WTC11 (cell line): ENCODE results near the gene TDRD10. TPM values are rescaled to one million over a fixed set of nuclear protein-coding genes. Genes with fewer than 3 reads are reported as not detected.

Experiments
- ATAC-seq: fragments of 200-7000 bp; cut with Tn5 transposase; 2 replicates; pipeline ENCODE4 v1.10.0; 2021; ENCODE audit warnings: mild to moderate bottlenecking, moderate library complexity
- CTCF ChIA-PET: fragments of 300-600 bp; sonication (Branson Sonifier 250); formaldehyde crosslinking; loops from one replicate; lab custom pipeline; 2021; ENCODE audit warnings: antibody characterized with exemption; lab: Charles Lee
- POLR2A ChIA-PET: fragments of 350-600 bp; sonication (Branson Sonifier 250); formaldehyde crosslinking; loops from one replicate; lab custom pipeline; 2021; ENCODE audit warnings: antibody characterized with exemption; lab: Charles Lee
- DNase-seq: peaks from one replicate; pipeline ENCODE4 v3.0.0; 2021; ENCODE audit warnings: low spot score
- H3K27ac Mint-ChIP-seq: 2 replicates; pipeline ENCODE4 v1.8.0; 2021; ENCODE audit warnings: mixed read lengths
- H3K27me3 Mint-ChIP-seq: 2 replicates; pipeline ENCODE4 v1.8.0; 2021; ENCODE audit warnings: low read depth, mild to moderate bottlenecking, moderate library complexity, mixed read lengths
- H3K36me3 Mint-ChIP-seq: 2 replicates; pipeline ENCODE4 v1.8.0; 2021; ENCODE audit warnings: mixed read lengths
- H3K4me1 Mint-ChIP-seq: 2 replicates; pipeline ENCODE4 v1.8.0; 2022; ENCODE audit warnings: mixed read lengths
- H3K4me3 Mint-ChIP-seq: 2 replicates; pipeline ENCODE4 v1.8.0; 2021; ENCODE audit warnings: mild to moderate bottlenecking, moderate library complexity, mixed read lengths
- H3K9me3 Mint-ChIP-seq: 2 replicates; pipeline ENCODE4 v1.8.0; 2021; ENCODE audit warnings: mixed read lengths
- ATF6 ChIP-seq: sonication (generic); formaldehyde crosslinking; IDR thresholded peaks from 2 replicates; pipeline ENCODE4 v1.8.1; 2023; ENCODE audit warnings: mild to moderate bottlenecking, missing genetic modification reagents
- CDX4 ChIP-seq: fragments of 250-450 bp; sonication (Bioruptor Pico); IDR thresholded peaks from 2 replicates; pipeline ENCODE4 v1.9.0; 2021; ENCODE audit warnings: moderate library complexity, mild to moderate bottlenecking, inconsistent platforms, borderline replicate concordance
- CREM ChIP-seq: sonication (generic); formaldehyde crosslinking; IDR thresholded peaks from 2 replicates; pipeline ENCODE4 v1.8.1; 2022; ENCODE audit warnings: mild to moderate bottlenecking, missing genetic modification reagents, moderate library complexity
- ELF4 ChIP-seq: sonication (generic); formaldehyde crosslinking; IDR thresholded peaks from 2 replicates; pipeline ENCODE4 v1.8.1; 2022; ENCODE audit warnings: low read depth, mild to moderate bottlenecking, moderate library complexity, missing genetic modification reagents
- ESRRA ChIP-seq: sonication (generic); formaldehyde crosslinking; IDR thresholded peaks from 2 replicates; pipeline ENCODE4 v1.8.1; 2022; ENCODE audit warnings: mild to moderate bottlenecking, missing genetic modification reagents, borderline replicate concordance
- FOXP4 ChIP-seq: sonication (generic); formaldehyde crosslinking; IDR thresholded peaks from 2 replicates; pipeline ENCODE4 v1.8.0; 2022; ENCODE audit warnings: mild to moderate bottlenecking, missing genetic modification reagents
- IRF2 ChIP-seq: sonication (generic); formaldehyde crosslinking; IDR thresholded peaks from 2 replicates; pipeline ENCODE4 v1.8.0; 2022; ENCODE audit warnings: low read depth, missing genetic modification reagents, borderline replicate concordance
- JUN ChIP-seq: sonication (generic); formaldehyde crosslinking; IDR thresholded peaks from 2 replicates; pipeline ENCODE4 v1.8.0; 2023; ENCODE audit warnings: mild to moderate bottlenecking, missing genetic modification reagents
- NFYB ChIP-seq: sonication (generic); formaldehyde crosslinking; conservative IDR thresholded peaks from 2 replicates; pipeline ENCODE4 v1.8.0; 2022; ENCODE audit warnings: low read depth, missing genetic modification reagents
- NR3C1 ChIP-seq: sonication (generic); formaldehyde crosslinking; conservative IDR thresholded peaks from 2 replicates; pipeline ENCODE4 v1.8.1; 2023; ENCODE audit warnings: low read depth, mild to moderate bottlenecking, missing genetic modification reagents
- RORB ChIP-seq: fragments of 250-450 bp; sonication (Bioruptor Pico); IDR thresholded peaks from 2 replicates; pipeline ENCODE4 v1.9.0; 2021; ENCODE audit warnings: mild to moderate bottlenecking
- TCF7 ChIP-seq: sonication (generic); formaldehyde crosslinking; IDR thresholded peaks from 2 replicates; pipeline ENCODE4 v1.8.0; 2022; ENCODE audit warnings: mild to moderate bottlenecking, low read depth, missing genetic modification reagents, moderate library complexity
- ZNF121 ChIP-seq: sonication (generic); formaldehyde crosslinking; IDR thresholded peaks from 2 replicates; pipeline ENCODE4 v1.8.0; 2023; ENCODE audit warnings: missing genetic modification reagents
- ZNF219 ChIP-seq: sonication (generic); formaldehyde crosslinking; IDR thresholded peaks from 2 replicates; pipeline ENCODE4 v1.8.0; 2023; ENCODE audit warnings: missing genetic modification reagents, mild to moderate bottlenecking, borderline replicate concordance
- ZNF232 ChIP-seq: sonication (generic); formaldehyde crosslinking; IDR thresholded peaks from 2 replicates; pipeline ENCODE4 v1.8.0; 2022; ENCODE audit warnings: mild to moderate bottlenecking, missing genetic modification reagents
- total RNA-seq: library from RNA; stranded (reverse); gene quantifications from 3 replicates; pipeline ENCODE4 v1.2.3, GENCODE V29; 2021
- TF ChIP-seq, protein P1 (sequence below): sonication (generic); formaldehyde crosslinking; IDR thresholded peaks from 2 replicates; pipeline ENCODE4 v1.8.0; 2023; ENCODE audit warnings: mild to moderate bottlenecking, missing genetic modification reagents
- TF ChIP-seq, protein P2 (sequence below): sonication (generic); formaldehyde crosslinking; IDR thresholded peaks from 2 replicates; pipeline ENCODE4 v1.8.0; 2023; ENCODE audit warnings: missing genetic modification reagents
- TF ChIP-seq, protein P3 (sequence below): sonication (generic); formaldehyde crosslinking; IDR thresholded peaks from 2 replicates; pipeline ENCODE4 v1.8.1; 2023; ENCODE audit warnings: mild to moderate bottlenecking, moderate library complexity, missing genetic modification reagents
- TF ChIP-seq, protein P4 (sequence below): sonication (generic); formaldehyde crosslinking; IDR thresholded peaks from 2 replicates; pipeline ENCODE4 v1.8.1; 2023; ENCODE audit warnings: mild to moderate bottlenecking, missing genetic modification reagents, borderline replicate concordance
- TF ChIP-seq, protein P5 (sequence below): sonication (generic); formaldehyde crosslinking; IDR thresholded peaks from 2 replicates; pipeline ENCODE4 v1.8.0; 2022; ENCODE audit warnings: mild to moderate bottlenecking, missing genetic modification reagents

Gene TDRD10
- total RNA-seq, 1 experiment from 2014 or later = 0.09 TPM

GRCh38 chr1:154558720-154559465, 56.9 kb downstream of the TDRD10 start:
- no peaks in the 10 kb centered on the region for H3K27me3 Mint-ChIP-seq
- H3K4me1 Mint-ChIP-seq = peaks cover 28% of the 10 kb centered on the region
- DNase-seq = peak; percentile 95
- CTCF ChIA-PET = interaction anchor here (0.8 to 2.2 kb wide), 43 partner anchors 9 to 608 kb away, joined by 3 to 26 read pairs (median 4); partner anchors contain the start of genes CHRNB2, KCNN3, PBXIP1 and PMVK
- POLR2A ChIA-PET = interaction anchor here (1.0 kb wide), 1 partner anchor 9 kb away, joined by 8 read pairs; the partner anchor contains the start of gene CHRNB2
- H3K4me3 Mint-ChIP-seq = peak overlapping the region; percentile 67
- peak; percentile 70 for ATAC-seq
- peaks cover 24% of the 10 kb centered on the region for H3K36me3 Mint-ChIP-seq
- peak overlapping the region; percentile 87 for H3K27ac Mint-ChIP-seq
- H3K9me3 Mint-ChIP-seq = no peaks in the 10 kb centered on the region
- TF ChIP-seq TCF7 (CRISPR knock-in tag) (peak; percentile 91), ELF4 (CRISPR knock-in tag) (peak; percentile 75; the same call in 1 of the 2 replicates), FOXP4 (CRISPR knock-in tag) (peak; percentile 99), RORB (no peak), JUN (peak; percentile 77; the same call in 1 of the 2 replicates), NR3C1 (peak; percentile 83; the same call in 1 of the 2 replicates), ESRRA (CRISPR knock-in tag) (peak; percentile 93), ZNF121 (CRISPR knock-in tag) (peak; percentile 66; the same call in 1 of the 2 replicates), IRF2 (CRISPR knock-in tag) (peak; percentile 89), ATF6 (CRISPR knock-in tag) (0 out of 2 replicates have a peak, but pooled peaks have one; percentile 36), ZNF232 (CRISPR knock-in tag) (peak; percentile 99), ZNF219 (peak; percentile 92), CREM (CRISPR knock-in tag) (peak; percentile 94), NFYB (peak; percentile 43), CDX4 (CRISPR knock-in tag) (no peak)
- TF ChIP-seq, protein P1, sequence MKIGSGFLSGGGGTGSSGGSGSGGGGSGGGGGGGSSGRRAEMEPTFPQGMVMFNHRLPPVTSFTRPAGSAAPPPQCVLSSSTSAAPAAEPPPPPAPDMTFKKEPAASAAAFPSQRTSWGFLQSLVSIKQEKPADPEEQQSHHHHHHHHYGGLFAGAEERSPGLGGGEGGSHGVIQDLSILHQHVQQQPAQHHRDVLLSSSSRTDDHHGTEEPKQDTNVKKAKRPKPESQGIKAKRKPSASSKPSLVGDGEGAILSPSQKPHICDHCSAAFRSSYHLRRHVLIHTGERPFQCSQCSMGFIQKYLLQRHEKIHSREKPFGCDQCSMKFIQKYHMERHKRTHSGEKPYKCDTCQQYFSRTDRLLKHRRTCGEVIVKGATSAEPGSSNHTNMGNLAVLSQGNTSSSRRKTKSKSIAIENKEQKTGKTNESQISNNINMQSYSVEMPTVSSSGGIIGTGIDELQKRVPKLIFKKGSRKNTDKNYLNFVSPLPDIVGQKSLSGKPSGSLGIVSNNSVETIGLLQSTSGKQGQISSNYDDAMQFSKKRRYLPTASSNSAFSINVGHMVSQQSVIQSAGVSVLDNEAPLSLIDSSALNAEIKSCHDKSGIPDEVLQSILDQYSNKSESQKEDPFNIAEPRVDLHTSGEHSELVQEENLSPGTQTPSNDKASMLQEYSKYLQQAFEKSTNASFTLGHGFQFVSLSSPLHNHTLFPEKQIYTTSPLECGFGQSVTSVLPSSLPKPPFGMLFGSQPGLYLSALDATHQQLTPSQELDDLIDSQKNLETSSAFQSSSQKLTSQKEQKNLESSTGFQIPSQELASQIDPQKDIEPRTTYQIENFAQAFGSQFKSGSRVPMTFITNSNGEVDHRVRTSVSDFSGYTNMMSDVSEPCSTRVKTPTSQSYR (CRISPR knock-in tag) = peak; percentile 98
- TF ChIP-seq, protein P2, sequence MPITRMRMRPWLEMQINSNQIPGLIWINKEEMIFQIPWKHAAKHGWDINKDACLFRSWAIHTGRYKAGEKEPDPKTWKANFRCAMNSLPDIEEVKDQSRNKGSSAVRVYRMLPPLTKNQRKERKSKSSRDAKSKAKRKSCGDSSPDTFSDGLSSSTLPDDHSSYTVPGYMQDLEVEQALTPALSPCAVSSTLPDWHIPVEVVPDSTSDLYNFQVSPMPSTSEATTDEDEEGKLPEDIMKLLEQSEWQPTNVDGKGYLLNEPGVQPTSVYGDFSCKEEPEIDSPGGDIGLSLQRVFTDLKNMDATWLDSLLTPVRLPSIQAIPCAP = peak; percentile 98
- TF ChIP-seq, protein P3, sequence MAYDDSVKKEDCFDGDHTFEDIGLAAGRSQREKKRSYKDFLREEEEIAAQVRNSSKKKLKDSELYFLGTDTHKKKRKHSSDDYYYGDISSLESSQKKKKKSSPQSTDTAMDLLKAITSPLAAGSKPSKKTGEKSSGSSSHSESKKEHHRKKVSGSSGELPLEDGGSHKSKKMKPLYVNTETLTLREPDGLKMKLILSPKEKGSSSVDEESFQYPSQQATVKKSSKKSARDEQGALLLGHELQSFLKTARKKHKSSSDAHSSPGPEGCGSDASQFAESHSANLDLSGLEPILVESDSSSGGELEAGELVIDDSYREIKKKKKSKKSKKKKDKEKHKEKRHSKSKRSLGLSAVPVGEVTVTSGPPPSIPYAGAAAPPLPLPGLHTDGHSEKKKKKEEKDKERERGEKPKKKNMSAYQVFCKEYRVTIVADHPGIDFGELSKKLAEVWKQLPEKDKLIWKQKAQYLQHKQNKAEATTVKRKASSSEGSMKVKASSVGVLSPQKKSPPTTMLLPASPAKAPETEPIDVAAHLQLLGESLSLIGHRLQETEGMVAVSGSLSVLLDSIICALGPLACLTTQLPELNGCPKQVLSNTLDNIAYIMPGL (CRISPR knock-in tag) = peak; percentile 75
- TF ChIP-seq, protein P4, sequence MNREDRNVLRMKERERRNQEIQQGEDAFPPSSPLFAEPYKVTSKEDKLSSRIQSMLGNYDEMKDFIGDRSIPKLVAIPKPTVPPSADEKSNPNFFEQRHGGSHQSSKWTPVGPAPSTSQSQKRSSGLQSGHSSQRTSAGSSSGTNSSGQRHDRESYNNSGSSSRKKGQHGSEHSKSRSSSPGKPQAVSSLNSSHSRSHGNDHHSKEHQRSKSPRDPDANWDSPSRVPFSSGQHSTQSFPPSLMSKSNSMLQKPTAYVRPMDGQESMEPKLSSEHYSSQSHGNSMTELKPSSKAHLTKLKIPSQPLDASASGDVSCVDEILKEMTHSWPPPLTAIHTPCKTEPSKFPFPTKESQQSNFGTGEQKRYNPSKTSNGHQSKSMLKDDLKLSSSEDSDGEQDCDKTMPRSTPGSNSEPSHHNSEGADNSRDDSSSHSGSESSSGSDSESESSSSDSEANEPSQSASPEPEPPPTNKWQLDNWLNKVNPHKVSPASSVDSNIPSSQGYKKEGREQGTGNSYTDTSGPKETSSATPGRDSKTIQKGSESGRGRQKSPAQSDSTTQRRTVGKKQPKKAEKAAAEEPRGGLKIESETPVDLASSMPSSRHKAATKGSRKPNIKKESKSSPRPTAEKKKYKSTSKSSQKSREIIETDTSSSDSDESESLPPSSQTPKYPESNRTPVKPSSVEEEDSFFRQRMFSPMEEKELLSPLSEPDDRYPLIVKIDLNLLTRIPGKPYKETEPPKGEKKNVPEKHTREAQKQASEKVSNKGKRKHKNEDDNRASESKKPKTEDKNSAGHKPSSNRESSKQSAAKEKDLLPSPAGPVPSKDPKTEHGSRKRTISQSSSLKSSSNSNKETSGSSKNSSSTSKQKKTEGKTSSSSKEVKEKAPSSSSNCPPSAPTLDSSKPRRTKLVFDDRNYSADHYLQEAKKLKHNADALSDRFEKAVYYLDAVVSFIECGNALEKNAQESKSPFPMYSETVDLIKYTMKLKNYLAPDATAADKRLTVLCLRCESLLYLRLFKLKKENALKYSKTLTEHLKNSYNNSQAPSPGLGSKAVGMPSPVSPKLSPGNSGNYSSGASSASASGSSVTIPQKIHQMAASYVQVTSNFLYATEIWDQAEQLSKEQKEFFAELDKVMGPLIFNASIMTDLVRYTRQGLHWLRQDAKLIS (CRISPR knock-in tag) = peak; percentile 95; the same call in 1 of the 2 replicates
- TF ChIP-seq, protein P5, sequence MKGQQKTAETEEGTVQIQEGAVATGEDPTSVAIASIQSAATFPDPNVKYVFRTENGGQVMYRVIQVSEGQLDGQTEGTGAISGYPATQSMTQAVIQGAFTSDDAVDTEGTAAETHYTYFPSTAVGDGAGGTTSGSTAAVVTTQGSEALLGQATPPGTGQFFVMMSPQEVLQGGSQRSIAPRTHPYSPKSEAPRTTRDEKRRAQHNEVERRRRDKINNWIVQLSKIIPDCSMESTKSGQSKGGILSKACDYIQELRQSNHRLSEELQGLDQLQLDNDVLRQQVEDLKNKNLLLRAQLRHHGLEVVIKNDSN (CRISPR knock-in tag) = peak; percentile 99
